Astrocyte (in vitro differentiated cells and primary cell): ENCODE results near the gene INSRR. TPM values are rescaled to one million over a fixed set of nuclear protein-coding genes. Genes with fewer than 3 reads are reported as not detected.
A peak's percentile ranks its signal among the peaks of the same experiment; 100 is the strongest.

Experiments
- DNase-seq: peaks from one replicate; pipeline ENCODE4 v3.0.0-alpha.2; 2010; ENCODE audit warnings: low read depth
- FAIRE-seq: peaks from 2 replicates; lab custom pipeline; 2011; peaks lifted over from hg19 to GRCh38; lab: Jason Lieb, UNC
- H2AFZ ChIP-seq: 2 replicates; pipeline ENCODE4 v1.6.0; 2012; ENCODE audit warnings: low read depth, low read length, inconsistent platforms
- H3K27ac ChIP-seq: 2 replicates; pipeline ENCODE4 v1.5.1; 2011; ENCODE audit warnings: low read depth, low read length, inconsistent platforms
- H3K27me3 ChIP-seq: 2 replicates; pipeline ENCODE4 v1.6.0; 2011; ENCODE audit warnings: low read length, inconsistent platforms; ENCODE audit not compliant: insufficient read depth
- H3K36me3 ChIP-seq: 2 replicates; pipeline ENCODE4 v1.5.1; 2011; ENCODE audit warnings: low read length, inconsistent platforms; ENCODE audit not compliant: insufficient read depth
- H3K4me1 ChIP-seq: 2 replicates; pipeline ENCODE4 v1.5.1; 2011; ENCODE audit warnings: low read length, inconsistent platforms; ENCODE audit not compliant: insufficient read depth
- H3K4me2 ChIP-seq: 2 replicates; pipeline ENCODE4 v1.6.0; 2012; ENCODE audit warnings: low read length, inconsistent platforms
- H3K4me3 ChIP-seq: 2 replicates; pipeline ENCODE4 v1.5.1; 2011; ENCODE audit warnings: low read depth, mild to moderate bottlenecking, low read length, inconsistent platforms; ENCODE audit not compliant: insufficient read depth
- H3K79me2 ChIP-seq: 2 replicates; pipeline ENCODE4 v1.6.0; 2012; ENCODE audit warnings: mild to moderate bottlenecking, low read length, inconsistent platforms; ENCODE audit not compliant: insufficient read depth
- H3K9ac ChIP-seq: 2 replicates; pipeline ENCODE4 v1.6.0; 2012; ENCODE audit warnings: mild to moderate bottlenecking, low read length, inconsistent platforms
- H3K9me3 ChIP-seq: 2 replicates; pipeline ENCODE4 v1.5.1; 2012; ENCODE audit warnings: low read depth, mild to moderate bottlenecking, low read length, inconsistent platforms; ENCODE audit not compliant: insufficient read depth
- H4K20me1 ChIP-seq: 2 replicates; pipeline ENCODE4 v1.6.0; 2012; ENCODE audit warnings: low read length, inconsistent platforms; ENCODE audit not compliant: insufficient read depth
- H3K27ac Mint-ChIP-seq: one replicate; pipeline ENCODE4 v1.8.0; 2021; ENCODE audit warnings: mild to moderate bottlenecking, mixed read lengths; ENCODE audit not compliant: unreplicated experiment
- H3K27me3 Mint-ChIP-seq: one replicate; pipeline ENCODE4 v1.8.0; 2021; ENCODE audit warnings: low read depth, mixed read lengths; ENCODE audit not compliant: unreplicated experiment
- H3K36me3 Mint-ChIP-seq: one replicate; pipeline ENCODE4 v1.8.0; 2021; ENCODE audit warnings: low read depth, mixed read lengths; ENCODE audit not compliant: unreplicated experiment
- H3K4me1 Mint-ChIP-seq: one replicate; pipeline ENCODE4 v1.8.0; 2021; ENCODE audit warnings: low read depth, mixed read lengths; ENCODE audit not compliant: unreplicated experiment
- H3K4me3 Mint-ChIP-seq: one replicate; pipeline ENCODE4 v1.8.0; 2021; ENCODE audit warnings: mild to moderate bottlenecking, moderate library complexity, mixed read lengths; ENCODE audit not compliant: unreplicated experiment
- H3K9me3 Mint-ChIP-seq: one replicate; pipeline ENCODE4 v1.8.0; 2021; ENCODE audit warnings: mild to moderate bottlenecking, mixed read lengths; ENCODE audit not compliant: unreplicated experiment
- CTCF ChIP-seq: IDR thresholded peaks from 2 replicates; pipeline ENCODE4 v1.5.1; 2011; ENCODE audit warnings: low read depth, mild to moderate bottlenecking, inconsistent platforms, low read length, moderate library complexity; ENCODE audit not compliant: insufficient read depth
- EZH2 ChIP-seq: IDR thresholded peaks from 2 replicates; pipeline ENCODE4 v1.6.1; 2012; ENCODE audit warnings: mild to moderate bottlenecking, low read length, inconsistent platforms; ENCODE audit not compliant: insufficient read depth
- total RNA-seq: library from RNA; stranded (reverse); gene quantifications from 2 replicates; pipeline ENCODE4 v1.2.1, GENCODE V29; 2021

INSRR gene
- total RNA-seq, 1 donor from 2014 or later: 0.05 TPM

GRCh38 chr1:156808186-156809030 is 50.5 kb downstream of the INSRR start:
- H3K9me3 Mint-ChIP-seq: peaks cover 8% of the 10 kb centered on the region
- no peaks in the 10 kb centered on the region for H3K79me2 ChIP-seq
- H3K36me3 ChIP-seq: no peaks in the 10 kb centered on the region
- H3K27ac Mint-ChIP-seq: peak overlapping the region; percentile 31
- H3K27me3 Mint-ChIP-seq: peaks cover 30% of the 10 kb centered on the region
- peaks cover 8% of the 10 kb centered on the region for H3K4me1 ChIP-seq
- FAIRE-seq (no peak), DNase-seq (no peak)
- no peaks in the 10 kb centered on the region for H3K9me3 ChIP-seq
- H3K4me1 Mint-ChIP-seq: peaks cover 16% of the 10 kb centered on the region
- H2AFZ ChIP-seq: no peak overlapping the region
- H3K9ac ChIP-seq: no peak overlapping the region
- peaks cover 11% of the 10 kb centered on the region for H4K20me1 ChIP-seq
- H3K4me3 ChIP-seq: no peak overlapping the region
- H3K36me3 Mint-ChIP-seq: peaks cover 23% of the 10 kb centered on the region
- no peak overlapping the region for H3K27ac ChIP-seq
- H3K4me3 Mint-ChIP-seq: no peak overlapping the region
- peaks cover 2% of the 10 kb centered on the region for H3K27me3 ChIP-seq
- TF ChIP-seq CTCF: no peak
- H3K4me2 ChIP-seq: no peak overlapping the region

GRCh38 chr1:156807627-156808026 is 51.3 kb downstream of the INSRR start:
- Histone ChIP-seq H3K4me1 (peaks cover 7% of the 10 kb centered on the region), H3K4me3 (no peak overlapping the region), H4K20me1 (peaks cover 11% of the 10 kb centered on the region), H3K27ac (no peak overlapping the region), H3K27me3 (peaks cover 2% of the 10 kb centered on the region), H3K4me2 (no peak overlapping the region), H2AFZ (no peak overlapping the region), H3K9ac (no peak overlapping the region), H3K9me3 (no peaks in the 10 kb centered on the region), H3K79me2 (no peaks in the 10 kb centered on the region), H3K36me3 (no peaks in the 10 kb centered on the region)
- peaks cover 21% of the 10 kb centered on the region for H3K36me3 Mint-ChIP-seq
- no peak for TF ChIP-seq EZH2
- no peak for TF ChIP-seq CTCF
- no peak overlapping the region for H3K27ac Mint-ChIP-seq
- H3K4me3 Mint-ChIP-seq: no peak overlapping the region
- DNase-seq: no peak
- H3K4me1 Mint-ChIP-seq: peaks cover 11% of the 10 kb centered on the region
- H3K27me3 Mint-ChIP-seq: peaks cover 30% of the 10 kb centered on the region
- H3K9me3 Mint-ChIP-seq: peaks cover 8% of the 10 kb centered on the region
- no peak for FAIRE-seq
